GM23338 (cell line): ENCODE results near the gene SMIM12. TPM values are rescaled to one million over a fixed set of nuclear protein-coding genes. Genes with fewer than 3 reads are reported as not detected.

Experiments used
- ATAC-seq: fragments of 200-7000 bp; cut with Tn5 transposase; 3 replicates; pipeline ENCODE4 v1.9.1; 2020
- DNase-seq: peaks from one replicate; pipeline ENCODE4 v3.0.0-alpha.2; 2015; ENCODE audit warnings: low spot score
- H2AFZ ChIP-seq: fragments of 200-600 bp; sonication (generic); 2 replicates; pipeline ENCODE4 v1.8.0; 2016; ENCODE audit warnings: antibody characterized with exemption, mild to moderate bottlenecking, moderate library complexity
- H3F3A ChIP-seq: fragments of 200-600 bp; sonication (generic); replicated peaks from 2 replicates; pipeline ENCODE4 v1.8.0; 2017; ENCODE audit warnings: antibody characterized with exemption, mixed run types, low read depth
- H3K27ac ChIP-seq: fragments of 200-600 bp; sonication (generic); 2 replicates; pipeline ENCODE4 v1.6.1; 2016; ENCODE audit warnings: low read depth
- H3K27me3 ChIP-seq: fragments of 200-600 bp; sonication (generic); 2 replicates; pipeline ENCODE4 v1.8.0; 2016; ENCODE audit warnings: mild to moderate bottlenecking, mixed run types, moderate library complexity; ENCODE audit not compliant: insufficient read depth
- H3K36me3 ChIP-seq: fragments of 200-600 bp; sonication (generic); 2 replicates; pipeline ENCODE4 v1.8.0; 2016; ENCODE audit warnings: mild to moderate bottlenecking; ENCODE audit not compliant: insufficient read depth
- H3K4me1 ChIP-seq: fragments of 200-600 bp; sonication (generic); 2 replicates; pipeline ENCODE4 v1.8.0; 2016; ENCODE audit warnings: mild to moderate bottlenecking, moderate library complexity; ENCODE audit not compliant: insufficient read depth
- H3K4me2 ChIP-seq: fragments of 200-600 bp; sonication (generic); 2 replicates; pipeline ENCODE4 v1.7.1; 2017; ENCODE audit warnings: mixed run types
- H3K4me3 ChIP-seq: fragments of 200-600 bp; sonication (generic); 2 replicates; pipeline ENCODE4 v1.6.1; 2016; ENCODE audit warnings: mixed run types
- H3K79me2 ChIP-seq: fragments of 200-600 bp; sonication (generic); replicated peaks from 2 replicates; pipeline ENCODE4 v1.8.0; 2017; ENCODE audit warnings: mild to moderate bottlenecking; ENCODE audit not compliant: insufficient read depth
- H3K9me2 ChIP-seq: fragments of 200-600 bp; sonication (generic); 2 replicates; pipeline ENCODE4 v1.8.0; 2017; ENCODE audit not compliant: insufficient read depth
- H4K20me1 ChIP-seq: fragments of 200-600 bp; sonication (generic); replicated peaks from 2 replicates; pipeline ENCODE4 v1.8.0; 2017; ENCODE audit warnings: mild to moderate bottlenecking; ENCODE audit not compliant: insufficient read depth
- H3K27ac Mint-ChIP-seq: 2 replicates; pipeline ENCODE4 v1.8.0; 2020; ENCODE audit warnings: inconsistent platforms, mild to moderate bottlenecking, moderate library complexity, mixed read lengths
- H3K27me3 Mint-ChIP-seq: 3 replicates; pipeline ENCODE4 v1.8.0; 2022; ENCODE audit warnings: low read depth, mild to moderate bottlenecking, moderate library complexity, mixed read lengths, inconsistent platforms; ENCODE audit not compliant: insufficient read depth, poor library complexity
- H3K36me3 Mint-ChIP-seq: 3 replicates; pipeline ENCODE4 v1.8.0; 2021; ENCODE audit warnings: low read depth, mild to moderate bottlenecking, inconsistent platforms, moderate library complexity, mixed read lengths
- H3K4me1 Mint-ChIP-seq: 3 replicates; pipeline ENCODE4 v1.8.0; 2020; ENCODE audit warnings: mild to moderate bottlenecking, inconsistent platforms, mixed read lengths
- H3K4me3 Mint-ChIP-seq: 3 replicates; pipeline ENCODE4 v1.8.0; 2021; ENCODE audit warnings: moderate library complexity, mild to moderate bottlenecking, inconsistent platforms, mixed read lengths
- H3K9me3 Mint-ChIP-seq: 3 replicates; pipeline ENCODE4 v1.8.0; 2020; ENCODE audit warnings: moderate library complexity, mild to moderate bottlenecking, inconsistent platforms, mixed read lengths
- POLR2AphosphoS5 ChIP-seq: IDR thresholded peaks from 2 replicates; pipeline ENCODE4 v1.6.1; 2016; ENCODE audit warnings: antibody characterized with exemption, low read depth
- REST ChIP-seq: IDR thresholded peaks from one replicate; pipeline ENCODE4 v1.6.1; 2018; ENCODE audit warnings: antibody characterized with exemption; ENCODE audit not compliant: unreplicated experiment
- STAT1 ChIP-seq: IDR thresholded peaks from one replicate; pipeline ENCODE4 v1.6.1; 2016; ENCODE audit warnings: antibody characterized with exemption; ENCODE audit not compliant: unreplicated experiment
- ZNF114 ChIP-seq: fragments of 250-450 bp; sonication (Bioruptor Pico); IDR thresholded peaks from 2 replicates; pipeline ENCODE4 v1.5.0; 2020; ENCODE audit warnings: mild to moderate bottlenecking, moderate library complexity
- ZNF462 ChIP-seq: fragments of 250-450 bp; sonication (Bioruptor Pico); IDR thresholded peaks from 2 replicates; pipeline ENCODE4 v1.5.0; 2020; ENCODE audit warnings: mild to moderate bottlenecking, moderate library complexity
- polyA plus RNA-seq: library from polyadenylated mRNA; unstranded; fragments of >200 nt; fragmentation: Nextera tagmentation; extraction: Ambion mirVana; gene quantifications from 2 replicates; pipeline ENCODE4 v1.2.1, GENCODE V29; 2016
- total RNA-seq: library from RNA; depleted of rRNA; stranded (reverse); fragments of >200 nt; shearing (Covaris generic); gene quantifications from 2 replicates; pipeline ENCODE4 v1.2.3, GENCODE V29; 2014

Gene SMIM12
- total and polyA plus RNA-seq, 2 experiments from 2014 or later = 22.7 to 25.3 TPM

- no peak for TF ChIP-seq ZNF462 (CRISPR knock-in tag)
- TF ChIP-seq POLR2AphosphoS5 = no peak
Observed at GRCh38 chr1:34808051-34808810, 51.3 kb downstream of the SMIM12 start (continued).

- Mint-ChIP-seq H3K4me1 (no peaks in the 10 kb centered on the region), H3K4me3 (no peak overlapping the region), H3K27me3 (peaks cover 3% of the 10 kb centered on the region), H3K27ac (no peak overlapping the region), H3K36me3 (no peaks in the 10 kb centered on the region), H3K9me3 (no peaks in the 10 kb centered on the region)
- Histone ChIP-seq H3K79me2 (no peaks in the 10 kb centered on the region), H3K9me2 (no peaks in the 10 kb centered on the region), H3K36me3 (no peaks in the 10 kb centered on the region), H3K4me3 (no peak overlapping the region), H3K27me3 (no peaks in the 10 kb centered on the region), H3F3A (no peaks in the 10 kb centered on the region), H3K27ac (no peak overlapping the region), H2AFZ (no peak overlapping the region), H3K4me1 (no peaks in the 10 kb centered on the region), H4K20me1 (no peaks in the 10 kb centered on the region), H3K4me2 (no peak overlapping the region)
- no peak for DNase-seq
- ATAC-seq = no peak
- TF ChIP-seq STAT1 (no peak), ZNF462 (CRISPR knock-in tag) (no peak), REST (no peak), ZNF114 (CRISPR knock-in tag) (no peak)
Observed at GRCh38 chr1:34806396-34806795, 53.2 kb downstream of the SMIM12 start.
